Suprapubic skin (tissue), 4 donors: ENCODE data around the gene DNAH9.

Experiments
- CTCF ChIP-seq, 2 donors: fragments of 200-600 bp in 1 of 2; fragments of 450-650 bp in 1 of 2; sonication (generic) in 1 of 2; IDR thresholded peaks; one replicate each; pipeline ENCODE4 v1.5.1; 2016 to 2019; ENCODE audit warnings: antibody characterized with exemption in 2 of 2, mild to moderate bottlenecking in 1 of 2, moderate library complexity in 1 of 2
- EP300 ChIP-seq: sonication (generic); formaldehyde crosslinking; IDR thresholded peaks from one replicate; pipeline ENCODE4 v1.6.1; 2017; ENCODE audit warnings: antibody characterized with exemption
- POLR2A ChIP-seq, 2 donors: fragments of 450-650 bp; IDR thresholded peaks; one replicate each; pipeline ENCODE4 v1.6.1; 2017; ENCODE audit warnings: antibody characterized with exemption in 2 of 2, mild to moderate bottlenecking in 2 of 2, moderate library complexity in 2 of 2
- POLR2AphosphoS5 ChIP-seq, 3 donors: sonication (generic); formaldehyde crosslinking; IDR thresholded peaks; one replicate each; pipeline ENCODE4 v1.6.1; 2017; ENCODE audit warnings: antibody characterized with exemption in 3 of 3

- TF ChIP-seq CTCF (IDR thresholded peaks at IDR 0.05) (no peak), POLR2A (IDR thresholded peaks at IDR 0.05) (no peak), POLR2AphosphoS5 (IDR thresholded peaks at IDR 0.05) (no peak), EP300 (no peak)
These were observed 14.8 kb upstream of the DNAH9 start for GRCh38 chr17:11583306-11583992.
